GM19397 (cell line): Measurements from ENCODE around the gene ABCA13.

Experiments used
- ATAC-seq: cut with Tn5 transposase; IDR thresholded peaks from one replicate; pipeline ENCODE4 v1.9.1; 2021; ENCODE audit warnings: mild to moderate bottlenecking, moderate library complexity; ENCODE audit not compliant: unreplicated experiment

Gene ABCA13

GRCh38 chr7:48426331-48426965, 255.2 kb downstream of the ABCA13 start:
- ATAC-seq: no peak

DNA sequence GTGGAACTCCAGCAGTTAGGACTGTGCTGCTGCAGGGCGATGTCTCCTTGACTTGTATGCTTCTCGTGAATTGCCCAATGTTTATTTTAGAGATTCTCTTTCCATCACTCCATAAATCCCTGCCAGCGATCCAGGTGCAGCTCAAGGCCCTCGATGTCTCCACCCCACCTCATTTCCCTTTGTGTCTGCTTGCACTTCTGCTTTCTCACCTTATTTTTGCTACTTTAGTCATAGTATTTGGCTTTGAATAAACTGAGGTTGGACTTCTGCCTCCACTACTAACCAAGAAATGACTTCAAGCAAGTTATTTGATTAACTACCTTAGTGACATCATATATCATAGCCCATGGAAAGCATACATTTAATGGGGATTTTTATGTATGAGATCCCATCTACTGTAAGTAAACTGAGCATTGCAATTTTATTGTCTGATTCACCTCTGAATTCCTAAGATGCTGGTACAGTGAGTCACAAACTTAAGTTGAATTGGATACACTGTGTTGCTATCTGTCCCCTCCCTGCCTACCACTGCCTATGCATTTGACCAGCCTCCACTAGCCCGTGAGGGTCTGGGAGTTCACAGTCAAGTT, 255.8 kb downstream of the ABCA13 start:
- no peak for ATAC-seq

DNA sequence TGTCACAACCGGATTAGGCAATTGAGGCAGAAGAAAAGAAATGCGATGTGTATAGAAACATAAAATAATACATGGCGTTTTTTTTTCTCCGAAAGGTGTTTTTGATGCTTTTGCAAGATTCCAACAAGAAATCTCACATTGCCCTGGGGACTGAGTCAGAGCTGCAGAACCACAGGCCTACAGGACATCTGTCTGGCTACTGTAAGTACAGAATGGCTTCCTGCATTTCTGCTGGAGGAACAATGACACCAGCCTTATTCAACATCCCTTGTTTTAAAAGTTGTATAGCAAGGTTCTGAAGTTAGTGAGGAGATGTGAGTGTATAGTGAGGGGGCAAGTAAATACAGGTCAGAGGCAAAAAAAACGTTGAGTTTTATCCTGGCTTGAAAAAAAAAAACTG, 256.4 kb downstream of the ABCA13 start:
- no peak for ATAC-seq

DNA sequence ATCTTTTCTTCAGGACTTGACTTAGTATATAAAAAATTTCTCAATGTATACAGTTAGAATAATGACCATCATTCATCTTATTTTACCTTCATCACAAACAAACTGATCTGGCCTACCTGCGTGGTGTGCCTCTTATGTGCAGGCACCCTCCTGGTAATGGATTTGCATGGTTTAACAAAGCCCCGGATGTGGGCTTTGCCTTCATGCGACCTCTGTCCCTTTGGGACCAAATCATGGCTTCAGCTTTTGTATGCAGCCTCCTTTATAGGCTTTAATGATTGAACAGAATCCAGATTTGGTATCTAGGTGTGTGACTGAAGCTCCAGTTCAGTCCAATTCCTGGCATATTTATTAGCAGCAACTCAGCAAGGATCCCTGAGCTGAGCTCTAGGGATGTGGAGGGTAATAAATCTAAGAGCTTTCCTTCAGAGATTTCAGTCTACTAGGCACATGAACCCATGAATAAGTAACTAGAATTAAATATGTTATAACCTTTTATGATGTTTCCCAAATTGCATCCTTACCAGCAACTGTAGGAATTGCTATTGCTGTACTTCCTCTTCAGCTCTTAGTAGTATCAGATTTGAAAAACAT, 256.9 kb downstream of the ABCA13 start:
- no peak for ATAC-seq

DNA sequence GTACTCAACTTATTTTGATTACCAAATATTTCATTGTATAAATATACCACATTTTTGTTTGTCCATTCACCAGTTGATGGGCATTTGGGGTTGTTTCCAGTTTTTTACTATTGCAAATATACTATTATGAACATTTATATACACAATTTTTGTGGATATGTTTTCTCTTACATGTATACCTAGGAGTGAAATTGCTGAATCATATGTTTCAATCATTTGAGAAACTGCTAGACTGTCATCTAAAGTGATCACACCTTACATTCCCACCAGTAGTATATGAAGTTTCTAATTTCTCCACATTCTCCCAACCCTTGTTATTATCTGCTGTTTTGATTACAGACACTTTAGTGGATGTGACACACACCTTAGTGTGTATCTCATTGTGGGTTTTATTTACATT, 257.9 kb downstream of the ABCA13 start:
- no peak for ATAC-seq

DNA sequence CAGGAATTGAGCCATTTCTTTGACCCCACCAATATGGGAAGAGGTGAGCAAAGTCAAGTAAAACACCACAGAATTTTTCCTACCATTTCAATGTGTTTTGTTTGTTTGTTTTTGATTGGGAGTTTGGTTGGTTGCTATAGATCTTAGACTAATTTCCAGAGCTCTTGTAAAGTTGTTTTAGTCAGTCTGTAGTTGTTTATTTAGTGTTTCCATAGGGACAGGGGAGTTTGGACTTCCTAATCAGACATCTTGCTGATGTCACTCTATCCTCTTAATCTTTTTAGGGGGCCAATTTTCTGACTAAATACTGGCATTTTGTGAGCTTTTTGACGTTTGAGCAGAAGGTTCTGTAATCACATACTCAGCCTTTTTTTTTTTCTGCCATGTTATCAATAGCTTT, 266.9 kb downstream of the ABCA13 start:
- ATAC-seq: no peak

DNA sequence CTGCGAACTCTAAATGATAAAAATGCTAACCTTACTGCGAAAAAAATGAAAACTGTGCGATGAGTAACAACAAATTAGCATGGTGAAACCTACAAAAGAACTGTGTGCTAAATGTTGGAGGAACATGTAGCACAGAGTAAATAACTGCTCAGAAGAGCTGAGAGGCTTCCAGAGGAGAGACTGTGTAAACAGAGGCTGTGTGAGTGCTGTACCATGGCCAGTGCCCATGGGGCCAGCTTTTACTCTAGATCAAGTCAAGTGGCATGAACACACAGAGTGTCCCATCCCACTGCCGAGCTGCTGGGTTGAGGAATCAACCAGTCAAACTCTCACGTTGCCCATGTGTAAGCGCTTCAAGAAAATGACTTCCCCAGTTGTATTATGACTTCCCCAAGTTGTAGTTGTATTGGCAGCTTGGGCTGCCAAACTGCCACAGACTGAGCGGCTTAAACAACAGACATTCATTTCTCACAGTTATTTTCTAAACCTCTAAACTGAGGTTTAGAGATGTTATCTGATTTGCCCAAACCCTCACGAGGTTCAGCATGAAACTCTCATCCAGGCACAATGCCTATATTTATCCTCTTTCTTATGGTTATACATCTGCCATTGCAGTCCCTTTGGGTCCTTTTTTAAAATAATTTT, 270.7 kb downstream of the ABCA13 start:
- no peak for ATAC-seq

GRCh38 chr7:48443051-48443450, 271.8 kb downstream of the ABCA13 start:
- ATAC-seq: no peak

- no peak for ATAC-seq
Observed at GRCh38 chr7:48446721-48447120, 275.5 kb downstream of the ABCA13 start.

GRCh38 chr7:48452218-48452617, 281.0 kb downstream of the ABCA13 start:
- ATAC-seq: no peak

DNA sequence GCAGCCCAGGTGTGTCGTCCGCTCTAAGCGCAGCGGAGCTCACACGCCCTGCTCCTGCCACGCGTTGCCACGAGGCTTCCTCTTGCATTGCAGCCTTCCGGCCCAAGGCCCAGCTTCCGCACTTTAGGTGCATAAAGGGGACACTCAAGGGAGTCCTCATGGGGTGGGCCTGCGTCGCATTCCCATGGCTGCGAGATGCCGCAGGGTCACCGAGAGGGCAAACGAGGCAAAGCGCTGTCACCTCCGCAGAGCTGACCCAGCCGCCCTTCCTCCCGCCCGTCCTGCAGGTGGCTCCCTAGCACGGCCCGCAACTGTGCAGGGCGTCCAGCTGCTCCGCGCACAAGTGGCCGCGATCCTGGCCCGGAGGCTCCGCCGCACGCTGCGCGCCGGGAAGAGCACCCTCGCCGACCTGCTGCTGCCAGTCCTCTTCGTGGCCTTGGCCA, 283.5 kb downstream of the ABCA13 start:
- no peak for ATAC-seq

GRCh38 chr7:48455363-48455762, 284.1 kb downstream of the ABCA13 start:
- ATAC-seq: no peak

- ATAC-seq: no peak
Observed at GRCh38 chr7:48458701-48459524, 287.7 kb downstream of the ABCA13 start.

DNA sequence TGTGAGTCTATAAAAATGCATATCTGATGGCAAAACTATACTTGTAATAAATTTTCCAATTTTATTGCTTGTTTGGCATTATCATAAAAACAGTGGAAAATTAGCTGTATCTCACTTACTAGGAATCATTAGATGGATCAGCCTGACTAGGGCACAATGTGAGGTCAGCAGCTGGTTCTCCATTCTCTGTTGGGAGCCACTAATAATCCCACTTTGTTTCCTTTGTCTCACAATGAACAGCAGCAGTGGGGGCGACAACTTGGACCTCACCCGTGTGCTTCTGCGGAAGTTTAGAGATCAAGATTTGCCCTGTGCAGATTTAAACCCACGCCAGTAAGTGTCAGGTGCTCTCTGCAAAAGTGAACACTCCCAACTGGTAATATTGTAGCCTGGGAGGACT, 295.5 kb downstream of the ABCA13 start:
- ATAC-seq: no peak

DNA sequence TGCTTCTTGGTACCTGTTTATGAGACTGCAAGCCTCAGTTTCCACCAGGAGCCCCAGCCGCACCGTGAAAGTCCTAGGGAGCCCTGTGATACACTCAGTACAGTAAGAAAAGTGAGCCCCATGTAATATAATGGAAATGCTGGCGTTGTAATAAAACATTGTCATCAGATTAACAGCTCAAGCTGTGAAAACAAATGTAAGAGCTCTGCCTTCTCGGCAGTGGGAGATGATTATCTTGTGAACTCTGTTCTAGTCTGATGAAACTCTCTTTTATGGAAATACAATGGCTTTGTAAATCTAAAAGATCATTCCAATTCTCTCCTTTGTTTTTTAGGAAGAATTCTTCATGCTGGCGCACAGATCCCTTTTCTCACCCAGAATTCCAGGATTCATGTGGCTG, 299.9 kb downstream of the ABCA13 start:
- no peak for ATAC-seq

- no peak for ATAC-seq
Observed at GRCh38 chr7:48472640-48473039, 301.4 kb downstream of the ABCA13 start.

GRCh38 chr7:48473205-48473865, 302.1 kb downstream of the ABCA13 start:
- ATAC-seq: no peak

GRCh38 chr7:48481235-48481634, 310.0 kb downstream of the ABCA13 start:
- ATAC-seq: no peak

DNA sequence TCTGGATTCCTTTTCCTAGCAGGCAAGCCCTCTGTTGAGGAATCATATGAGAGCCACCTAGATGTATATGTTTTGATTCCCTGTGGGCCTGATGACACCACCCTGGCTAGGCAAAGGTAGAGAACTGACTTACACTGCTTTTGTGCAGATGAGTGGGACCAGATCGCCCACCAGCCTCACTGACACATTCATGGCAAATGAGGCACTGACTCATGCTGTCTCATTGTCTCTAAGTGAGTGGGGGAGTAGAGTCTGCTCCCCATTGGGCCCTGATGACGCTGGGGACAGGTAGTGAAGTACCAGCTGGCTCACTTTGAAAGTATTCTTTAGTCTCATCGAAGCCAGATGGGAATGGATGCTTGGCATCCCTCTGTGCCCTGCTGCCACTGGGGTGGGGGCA, 326.3 kb downstream of the ABCA13 start:
- no peak for ATAC-seq

DNA sequence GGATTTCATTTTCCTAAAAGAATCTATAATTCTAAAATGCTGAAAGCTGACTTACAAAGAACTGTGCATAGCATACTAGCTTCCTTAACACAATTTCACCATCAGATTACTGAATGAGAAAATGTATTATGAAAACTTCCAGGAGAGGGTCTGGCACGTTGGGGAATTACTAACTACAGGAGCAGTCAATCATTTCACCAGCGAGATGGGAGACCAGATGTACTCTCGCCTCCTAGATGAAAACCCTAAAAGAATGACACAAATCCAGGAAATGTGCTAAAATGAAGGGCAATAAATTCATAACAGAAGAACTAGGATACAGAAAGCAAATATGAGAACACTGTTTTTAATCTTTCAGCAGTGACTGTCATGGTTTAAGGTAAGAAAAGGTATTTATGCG, 330.8 kb downstream of the ABCA13 start:
- no peak for ATAC-seq

DNA sequence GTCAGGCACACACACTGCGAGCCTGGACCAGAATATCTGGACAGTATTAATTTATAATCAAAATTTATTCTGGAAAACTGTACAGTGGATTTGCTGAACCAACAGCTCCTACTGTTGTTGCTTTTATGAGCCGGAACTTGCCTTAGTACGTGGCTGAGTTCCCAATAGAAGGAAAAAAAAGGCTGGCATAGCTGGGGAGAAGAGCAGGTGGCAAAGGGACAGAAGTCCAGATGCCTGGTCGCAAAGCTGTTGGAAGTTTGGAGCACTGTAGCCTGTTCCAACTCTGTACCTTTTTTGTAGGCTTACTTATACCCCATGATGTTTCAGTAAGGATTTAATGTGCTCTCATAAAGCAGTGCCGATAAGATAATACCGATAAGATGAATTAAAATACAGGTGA, 333.8 kb downstream of the ABCA13 start:
- no peak for ATAC-seq
